OCI-LY7 (cell line): ENCODE data around the gene CPLX3.

ENCODE experiments used
- CTCF ChIP-seq: fragments of 200-600 bp; sonication (generic); conservative IDR thresholded peaks from 2 replicates; pipeline ENCODE4 v1.5.1; 2014; ENCODE audit warnings: mild to moderate bottlenecking, antibody characterized with exemption, low read length, moderate library complexity, mixed read lengths
- EZH2phosphoT487 ChIP-seq: fragments of 200-600 bp; sonication (generic); IDR thresholded peaks from 2 replicates; pipeline ENCODE4 v1.6.1; 2018; ENCODE audit warnings: low read depth, borderline replicate concordance, mild to moderate bottlenecking, mixed run types, antibody characterized with exemption, low read length, moderate library complexity, mixed read lengths

GRCh38 chr15:74791667-74792066 is 34.8 kb upstream of the CPLX3 start:
- TF ChIP-seq CTCF, result no peak
- no peak for TF ChIP-seq EZH2phosphoT487
